GM18508 (cell line): ENCODE data around the gene ACIN1.
"Not testable (repeated sequence)": the region's sequence is repeated elsewhere in the genome, so short reads cannot be mapped to it uniquely, and the experiment has no call there.

Source experiments
- ATAC-seq: cut with Tn5 transposase; IDR thresholded peaks from one replicate; pipeline ENCODE4 v1.9.1; 2021; ENCODE audit warnings: moderate number of reproducible peaks; ENCODE audit not compliant: insufficient read depth, unreplicated experiment

ACIN1 gene

DNA sequence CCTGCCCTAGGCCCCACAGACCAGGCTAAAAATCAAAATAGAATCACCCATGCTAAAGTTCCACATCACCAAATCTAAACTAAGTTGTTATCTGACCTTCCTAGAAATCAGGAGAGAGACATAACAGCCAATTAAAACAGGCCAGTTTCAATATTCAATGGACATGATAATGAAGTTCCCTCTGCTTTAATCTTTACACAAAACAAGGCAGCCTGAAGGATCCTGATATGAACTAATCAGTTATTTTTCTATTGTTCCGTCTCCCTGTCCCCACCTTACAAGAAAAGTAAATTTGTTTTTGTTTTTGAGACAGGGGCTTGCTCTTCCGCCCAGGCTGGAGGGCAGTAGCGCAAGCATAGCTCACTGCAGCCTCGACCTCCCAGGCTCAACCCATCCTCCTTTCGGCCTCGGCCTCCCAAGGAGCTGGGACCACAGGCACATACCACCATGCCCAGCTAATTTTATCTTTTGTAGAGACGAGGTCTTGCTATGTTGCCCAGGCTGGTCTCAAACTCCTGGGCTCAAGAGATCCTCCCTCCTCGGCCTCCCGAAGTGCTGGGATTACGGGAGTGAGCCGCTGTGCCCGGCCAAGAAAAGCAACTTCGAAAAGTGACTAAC, 29.5 kb upstream of the ACIN1 start:
- no peak for ATAC-seq

DNA sequence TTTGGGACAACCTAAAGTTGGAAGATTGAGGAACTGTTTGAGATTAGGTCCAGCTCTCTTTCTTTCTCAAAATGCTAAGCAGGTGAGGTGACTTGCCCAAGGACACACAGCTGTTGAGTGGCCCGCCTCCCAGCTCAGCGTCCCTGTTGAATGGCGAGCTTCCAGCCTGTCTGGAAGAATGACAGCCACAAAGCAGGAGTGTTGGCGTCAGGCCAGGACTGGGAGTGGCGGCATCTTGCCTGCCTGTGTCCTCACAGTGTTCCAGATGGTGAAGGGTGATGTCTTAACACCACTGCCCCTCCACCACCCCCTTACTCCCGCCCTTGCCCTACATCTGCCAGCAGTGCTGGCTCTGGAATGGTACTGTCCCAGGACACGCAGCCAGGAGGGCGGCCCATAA, 28.5 kb upstream of the ACIN1 start:
- no peak for ATAC-seq

DNA sequence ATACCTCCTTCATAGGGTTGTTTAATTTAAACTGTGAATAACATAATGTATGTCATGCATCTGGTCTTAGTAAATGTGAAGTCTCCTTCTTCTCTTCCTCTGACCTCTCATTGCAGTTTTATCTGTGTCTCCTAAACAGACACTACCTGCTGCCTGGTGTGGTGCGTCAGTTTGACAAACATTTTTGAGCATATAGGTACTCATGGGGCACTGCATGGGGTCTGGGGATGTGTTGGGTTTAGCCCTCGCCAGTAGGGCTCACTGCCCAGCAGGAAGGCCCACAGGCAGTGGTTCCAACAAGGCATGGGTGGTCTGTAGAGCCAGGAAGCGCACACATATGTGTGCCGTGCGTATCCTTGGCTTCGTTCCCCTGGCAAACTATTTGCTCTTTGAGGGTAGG, 27.1 kb upstream of the ACIN1 start:
- ATAC-seq = no peak

DNA sequence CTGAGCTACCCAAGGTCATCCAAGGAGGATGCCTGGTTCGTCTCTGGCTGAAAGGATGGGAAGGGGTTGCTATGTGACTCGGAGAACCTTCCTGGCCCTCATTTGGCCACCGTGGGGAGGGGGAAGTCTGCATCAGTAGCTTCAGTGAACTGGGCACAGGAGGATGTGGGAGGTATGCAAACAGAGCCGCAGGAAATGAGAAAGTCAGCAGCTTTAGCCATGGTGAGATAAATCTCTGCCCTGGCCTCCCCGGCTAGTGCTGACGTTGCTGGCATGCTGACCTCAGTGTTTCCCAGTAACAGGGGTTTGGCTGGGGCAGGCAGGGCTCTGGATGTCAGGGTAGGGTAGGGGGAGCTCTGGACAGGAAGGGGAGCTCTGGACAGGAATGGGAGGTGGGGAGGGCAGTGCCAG, 26.4 kb upstream of the ACIN1 start:
- no peak for ATAC-seq

DNA sequence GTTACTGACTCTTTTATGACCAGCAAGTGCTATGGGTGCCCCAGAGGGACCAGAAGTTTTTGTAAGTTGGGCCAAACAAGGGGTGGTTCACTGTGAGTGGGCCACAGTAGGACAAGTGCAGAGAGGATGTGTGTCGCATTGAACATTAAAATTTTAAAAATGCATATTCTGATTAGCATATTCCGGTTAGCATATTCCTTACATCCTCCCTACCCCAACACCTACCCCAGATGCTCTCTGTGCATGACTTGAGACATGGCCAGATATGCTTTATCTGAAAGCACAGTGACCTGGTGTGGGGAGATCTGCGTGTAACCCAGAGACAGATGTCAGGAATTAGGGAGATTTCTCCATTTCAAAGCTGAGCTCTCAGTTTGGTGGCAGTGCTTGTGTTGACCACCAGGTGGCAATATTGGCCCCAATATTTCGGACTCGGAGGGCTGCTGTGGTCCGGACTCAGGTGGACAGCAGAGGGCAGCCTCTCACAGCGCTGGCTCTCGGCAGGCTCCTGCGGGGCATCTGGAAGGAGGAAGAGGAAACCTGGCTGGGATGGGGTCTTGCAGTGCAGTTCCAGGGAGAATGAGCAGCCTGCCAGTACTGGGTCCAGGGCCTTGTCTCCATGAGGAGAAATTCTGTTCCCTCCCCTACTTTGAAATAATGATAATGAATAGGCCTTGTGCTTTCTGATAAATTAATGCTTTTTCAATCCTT, 25.8 kb upstream of the ACIN1 start:
- no peak for ATAC-seq

DNA sequence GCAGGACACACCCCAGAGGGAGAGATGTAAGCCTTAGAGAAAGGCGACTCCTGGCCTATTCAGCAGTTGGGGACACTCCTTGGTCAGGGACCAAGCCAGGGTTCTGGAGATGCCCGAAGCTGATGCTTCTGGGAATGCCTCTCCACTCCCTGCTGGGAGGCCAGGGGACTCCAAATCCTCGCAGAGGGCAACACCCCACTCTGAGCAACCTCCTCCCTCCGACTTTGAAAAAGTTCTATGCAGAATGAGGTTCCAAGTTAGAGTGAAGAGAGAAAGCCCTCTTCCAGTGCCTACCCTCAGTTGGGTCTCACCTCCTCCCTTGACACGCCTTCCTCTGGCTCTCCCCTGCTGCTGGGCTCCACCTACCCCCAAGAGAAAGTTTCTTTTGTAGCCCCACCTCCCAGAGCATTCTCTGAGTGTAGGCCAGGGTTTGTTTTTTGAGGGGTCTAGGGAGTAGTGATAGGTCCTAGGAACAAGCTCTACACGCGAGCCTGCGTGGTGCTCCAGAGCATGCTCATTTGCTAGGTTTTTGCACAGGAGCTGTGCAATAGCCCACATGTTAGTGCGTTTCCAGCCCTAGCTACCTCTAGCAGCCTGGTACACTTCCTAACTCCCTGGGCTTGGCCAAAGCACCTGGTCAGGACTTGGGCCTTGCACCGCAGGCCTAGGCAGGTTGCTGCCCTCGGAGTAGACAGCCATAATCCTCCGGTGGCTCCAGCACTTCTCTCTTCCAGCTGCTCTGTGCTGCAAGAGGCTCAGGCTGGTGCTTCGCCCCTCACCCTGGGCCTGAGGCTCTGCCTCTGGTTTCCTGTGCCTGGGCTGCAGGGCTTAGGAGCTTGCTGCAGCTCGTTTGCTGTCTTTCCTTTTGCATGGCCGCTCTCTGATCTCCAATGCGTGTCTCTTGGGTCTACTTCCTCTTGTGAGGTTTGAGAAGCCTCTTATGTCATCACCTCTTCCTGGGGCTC, 24.7 kb upstream of the ACIN1 start:
- ATAC-seq = no peak

DNA sequence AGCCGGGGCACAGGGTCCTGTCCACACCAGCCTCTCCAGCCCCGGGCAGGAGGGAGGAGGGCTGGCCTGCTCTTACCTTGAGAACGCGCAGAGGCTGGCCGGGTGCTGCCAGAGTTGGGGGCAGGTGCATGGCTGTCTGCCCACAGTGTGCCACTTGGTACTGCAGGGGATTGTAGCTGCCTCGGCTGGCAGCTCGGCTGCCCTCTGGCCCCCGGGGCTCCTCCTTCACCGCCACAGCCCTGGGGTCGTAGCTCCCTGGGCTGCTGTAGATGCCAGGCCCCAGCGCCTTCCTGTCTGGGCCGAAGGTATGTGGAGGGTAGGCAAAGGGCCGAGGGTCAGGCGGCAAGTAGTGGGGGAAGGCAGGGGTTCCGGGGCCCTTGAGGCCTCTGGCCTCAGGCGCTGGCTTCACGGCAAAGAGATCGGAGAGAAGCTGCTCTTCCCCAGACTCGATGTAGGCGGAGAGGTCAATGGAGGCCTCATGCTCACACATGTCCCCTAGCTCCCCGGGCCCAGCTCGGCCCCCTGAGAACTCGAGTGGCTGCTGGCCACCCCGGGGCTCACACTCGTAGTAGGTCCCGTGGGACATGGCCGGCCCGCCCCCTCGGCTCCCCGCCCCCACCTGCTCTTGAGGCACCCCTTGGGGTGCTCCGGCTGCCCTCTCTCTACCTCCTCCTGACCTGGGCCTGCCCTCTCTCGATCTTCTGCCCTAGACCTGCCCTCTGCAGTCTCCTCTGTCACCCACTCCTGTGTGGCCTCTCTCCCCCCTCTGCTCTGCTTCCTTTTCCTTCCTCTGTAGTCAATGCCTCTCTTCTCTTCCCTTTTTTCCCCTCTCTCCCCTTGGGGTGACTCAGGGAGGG, 23.8 kb upstream of the ACIN1 start, which contains the start of gene CEBPE:
TSS of gene CEBPE (minus strand) at position 750 of the 857 bp plus-strand sequence. CDS start at position 586, 164 bp downstream.
- no peak for ATAC-seq

DNA sequence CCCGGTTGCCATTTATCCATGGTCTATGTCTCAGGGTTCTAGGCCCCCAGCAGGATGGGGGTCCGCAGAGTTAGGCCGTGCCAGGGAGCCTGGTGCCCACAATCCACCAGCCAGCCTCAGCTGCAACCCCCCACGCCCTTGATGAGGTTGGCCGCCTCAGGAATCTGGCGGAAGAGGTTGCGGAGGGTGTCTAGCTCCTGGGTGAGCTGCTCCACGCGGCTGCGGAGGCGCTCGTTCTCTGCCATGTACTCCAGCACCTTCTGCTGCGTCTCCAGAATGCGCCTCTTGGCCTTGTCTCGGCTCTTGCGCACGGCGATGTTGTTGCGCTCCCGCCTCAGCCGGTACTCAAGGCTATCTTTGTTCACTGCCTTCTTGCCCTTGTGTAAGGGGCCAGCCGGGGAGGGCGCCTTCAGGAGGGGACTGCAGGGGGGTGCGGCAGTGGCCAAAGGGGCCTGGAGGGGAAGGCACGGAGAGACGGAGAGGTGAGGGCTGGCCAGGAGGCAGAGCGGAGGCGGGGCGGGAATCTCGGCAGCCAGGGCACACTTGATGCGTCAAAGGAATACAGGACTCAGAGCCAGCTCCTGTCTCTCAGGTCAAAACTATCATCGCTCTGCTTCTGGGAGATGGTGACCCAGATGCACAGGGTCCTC, 22.6 kb upstream of the ACIN1 start:
- no peak for ATAC-seq

DNA sequence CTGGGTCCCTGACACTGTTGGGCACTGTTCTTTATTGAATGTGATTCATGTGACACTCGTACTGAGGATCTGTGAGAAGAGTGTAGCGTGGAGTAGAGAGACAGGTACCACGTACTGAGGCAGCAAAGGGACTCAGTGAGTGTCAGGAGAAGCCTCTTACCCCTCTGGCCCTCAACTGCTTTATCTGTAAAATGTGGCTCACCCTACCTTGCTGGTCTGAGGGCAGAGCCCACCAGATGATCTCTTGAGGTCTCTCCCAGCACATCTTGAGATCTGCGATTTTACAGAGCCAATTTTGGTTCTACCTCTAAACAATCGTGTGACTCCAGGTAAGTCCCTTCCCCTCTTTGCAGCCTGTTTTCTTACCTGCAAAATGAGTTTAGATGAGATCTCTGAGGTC, 21.0 kb upstream of the ACIN1 start:
- ATAC-seq = no peak

DNA sequence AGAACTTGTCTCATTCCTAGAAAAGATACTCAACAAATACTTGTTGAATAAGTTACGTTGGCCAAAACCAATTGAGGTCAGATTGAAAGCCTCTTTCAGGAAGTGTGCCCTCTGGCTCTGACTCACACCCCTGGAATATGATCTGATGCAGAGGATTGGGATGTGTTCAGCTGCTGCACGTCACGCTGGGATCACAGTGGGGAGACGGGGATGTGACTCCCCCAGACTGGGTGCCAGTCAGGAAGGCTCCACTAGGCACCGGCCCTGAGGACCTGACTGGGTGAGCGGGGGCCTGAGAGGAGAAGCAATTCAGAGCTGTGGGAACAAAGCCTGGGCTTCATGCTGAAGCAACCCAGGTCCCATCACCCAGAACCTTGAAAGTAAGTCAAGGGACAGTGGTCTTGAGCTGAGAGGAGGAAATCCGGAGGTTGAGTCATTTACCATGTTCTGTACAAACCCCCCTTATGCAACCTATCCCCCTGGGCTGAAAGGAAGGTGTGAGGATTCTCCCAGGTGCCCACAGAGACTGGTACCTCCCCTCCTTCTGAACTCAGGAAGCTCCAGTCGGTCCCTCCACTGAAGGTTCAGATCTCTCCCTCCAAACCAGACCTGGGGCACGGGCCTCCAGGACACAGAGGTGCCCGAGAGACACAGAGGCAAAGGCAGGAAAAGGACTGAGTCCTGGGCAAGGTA, 20.2 kb upstream of the ACIN1 start:
- no peak for ATAC-seq

DNA sequence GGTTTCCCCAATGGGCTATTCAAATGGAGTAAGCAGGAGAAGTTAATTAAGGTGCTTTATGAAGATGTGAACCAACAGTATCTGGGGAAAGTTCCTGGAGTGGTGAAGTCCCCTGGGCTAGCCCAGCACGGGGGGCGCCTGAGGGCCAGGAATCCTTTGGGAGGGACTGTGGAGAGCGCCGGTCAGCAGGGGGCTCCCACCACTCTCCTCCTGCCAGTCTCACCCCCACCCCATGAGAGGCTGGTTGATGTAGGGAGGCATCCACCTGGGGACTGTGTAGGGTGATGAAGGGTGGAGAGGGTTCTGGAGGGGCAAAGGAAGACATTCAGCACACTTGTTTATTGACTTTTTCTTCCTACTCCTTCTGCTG, 19.7 kb upstream of the ACIN1 start:
- ATAC-seq = no peak

DNA sequence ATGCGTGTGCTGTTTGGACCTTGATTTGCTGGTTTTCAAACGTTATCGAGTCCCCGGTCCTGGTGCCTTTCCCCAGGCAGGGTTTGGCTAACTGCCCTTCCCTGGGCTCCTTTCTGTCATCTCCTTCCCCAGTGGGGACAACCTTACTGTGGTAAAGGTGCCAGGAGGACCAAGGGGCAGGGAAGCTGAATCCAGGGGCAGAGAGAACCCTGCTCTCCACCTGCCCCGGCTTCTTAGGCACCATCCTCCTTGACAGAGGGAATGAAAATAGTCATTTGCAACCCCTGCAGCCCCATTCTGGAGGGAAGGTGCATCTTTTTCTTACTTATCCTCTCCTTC, 19.2 kb upstream of the ACIN1 start:
- no peak for ATAC-seq

DNA sequence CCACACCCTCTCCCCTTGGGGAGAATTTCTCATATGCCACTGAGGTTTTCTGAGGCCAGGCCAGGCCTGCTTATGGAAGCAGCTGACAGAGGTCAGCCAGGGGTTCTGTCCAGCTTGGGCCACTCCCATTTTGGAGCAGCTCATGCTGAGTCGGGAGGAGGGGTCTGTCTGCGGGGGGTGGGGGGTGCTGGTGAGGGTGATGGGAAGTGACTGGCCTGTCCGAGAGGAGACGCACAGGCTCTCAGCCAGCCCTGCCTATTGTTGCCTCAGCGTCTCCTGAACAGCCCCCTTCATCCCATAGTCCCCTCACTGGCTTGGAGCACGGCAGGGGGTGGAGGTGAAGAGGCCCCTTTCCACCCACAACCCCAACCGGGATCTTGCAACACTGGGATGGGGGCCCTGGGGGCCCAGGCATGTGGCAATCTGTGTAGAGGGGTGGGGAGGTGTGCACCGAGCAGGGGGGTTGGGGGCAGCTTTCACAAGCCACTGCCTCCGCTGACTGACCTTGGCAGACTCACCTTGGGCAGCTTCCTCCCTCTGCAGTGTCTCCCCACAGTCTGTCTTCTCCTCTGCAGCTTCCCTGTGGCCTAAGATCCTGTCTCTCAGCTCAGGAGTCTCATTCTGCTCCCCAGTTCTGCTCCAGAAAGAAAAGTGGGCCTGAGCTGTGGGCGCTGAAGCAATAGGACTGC, 18.6 kb upstream of the ACIN1 start:
- no peak for ATAC-seq

DNA sequence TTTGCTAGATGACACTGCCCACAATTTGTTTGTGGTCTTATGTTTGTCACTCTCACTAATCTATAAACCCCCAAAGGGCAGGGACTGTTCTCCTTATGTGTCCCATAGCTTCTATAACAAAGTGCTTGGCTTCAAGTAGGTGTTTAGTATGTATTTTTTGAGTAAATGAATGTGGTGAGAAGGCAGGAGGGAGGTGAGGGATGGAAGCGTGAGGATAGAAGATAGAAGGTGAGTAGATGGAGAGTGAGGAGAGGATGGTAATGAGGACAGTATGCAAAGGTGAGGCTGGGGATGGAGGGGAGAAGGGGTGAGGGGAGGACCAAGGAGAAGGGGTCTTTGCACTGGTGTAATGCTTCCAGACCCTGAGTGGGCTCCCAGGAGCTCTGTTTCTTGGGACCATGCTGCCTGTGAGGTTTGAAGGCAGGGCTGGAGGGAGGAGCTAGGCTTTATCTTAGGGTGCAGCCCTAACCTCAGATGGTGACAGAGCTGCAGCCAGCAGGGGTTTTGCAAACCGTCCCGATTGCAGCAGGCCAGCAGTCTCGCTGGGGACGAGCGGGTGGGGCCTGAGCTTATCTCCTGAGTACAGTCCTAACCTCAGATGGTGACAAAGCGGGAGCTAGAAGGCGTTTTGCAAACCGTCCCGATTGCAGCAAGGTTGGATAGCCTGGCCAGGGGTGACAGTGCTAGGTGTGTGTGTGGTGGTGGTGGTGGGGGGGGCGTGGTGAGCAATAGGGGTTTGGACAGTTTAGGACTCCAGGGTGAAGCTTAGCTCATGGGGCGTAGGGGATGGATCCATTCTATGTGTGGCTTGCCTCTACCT, 17.6 kb upstream of the ACIN1 start:
- no peak for ATAC-seq

DNA sequence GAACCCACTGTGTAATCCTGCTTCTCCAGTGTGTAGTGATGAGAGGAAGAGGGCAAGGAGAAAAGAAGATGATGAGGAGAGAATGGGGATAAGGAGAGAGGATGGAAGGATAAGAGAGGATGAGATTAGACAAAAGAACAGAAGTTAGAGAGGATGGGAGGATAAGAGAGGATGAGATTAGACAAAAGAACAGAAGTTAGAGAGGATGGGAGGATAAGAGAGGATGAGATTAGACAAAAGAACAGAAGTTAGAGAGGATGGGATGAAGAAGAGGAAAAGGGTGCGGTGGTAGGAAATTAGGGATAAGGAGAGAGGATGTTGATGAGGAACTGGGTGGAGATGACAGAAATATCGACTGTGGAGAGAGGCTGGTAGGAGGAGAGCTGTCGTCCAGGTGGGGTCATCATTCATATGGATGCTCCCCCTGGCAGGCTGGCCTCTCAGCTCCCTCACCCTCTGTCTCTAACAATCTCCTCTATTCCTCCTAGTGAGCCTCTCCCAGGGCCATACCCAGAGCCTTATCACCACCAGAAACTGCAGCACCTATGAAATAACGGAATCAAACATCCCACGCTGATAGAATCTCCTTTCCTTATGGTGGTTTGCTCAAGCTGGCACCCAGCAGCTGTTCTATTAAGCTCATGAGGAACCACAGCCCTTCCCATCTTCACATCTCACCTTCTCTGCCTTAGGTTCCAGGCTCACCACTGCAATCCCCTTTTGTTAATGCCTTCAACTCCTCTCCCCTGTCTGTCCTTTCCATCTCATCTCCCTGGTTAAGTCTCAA, 15.8 kb upstream of the ACIN1 start:
- no peak for ATAC-seq

DNA sequence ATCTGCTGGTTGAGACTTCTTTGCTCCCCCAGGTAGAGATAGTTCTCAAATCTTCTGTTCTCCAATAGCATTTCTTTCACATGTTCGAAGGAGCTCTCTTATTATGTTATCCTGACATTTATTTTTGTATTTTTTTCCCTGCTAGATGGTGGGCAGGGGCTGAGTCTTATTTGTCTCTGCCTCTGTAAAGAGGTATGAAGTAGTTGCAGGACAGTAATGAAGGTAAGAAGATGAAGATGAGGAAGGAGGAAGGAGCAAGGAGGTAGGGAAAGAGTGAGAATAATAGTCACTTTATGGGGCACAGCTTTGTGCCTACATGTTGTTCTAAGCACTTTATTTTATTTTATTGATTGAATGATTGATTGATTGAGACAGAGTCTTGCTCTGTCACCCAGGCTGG, 14.8 kb upstream of the ACIN1 start:
- ATAC-seq = no peak

DNA sequence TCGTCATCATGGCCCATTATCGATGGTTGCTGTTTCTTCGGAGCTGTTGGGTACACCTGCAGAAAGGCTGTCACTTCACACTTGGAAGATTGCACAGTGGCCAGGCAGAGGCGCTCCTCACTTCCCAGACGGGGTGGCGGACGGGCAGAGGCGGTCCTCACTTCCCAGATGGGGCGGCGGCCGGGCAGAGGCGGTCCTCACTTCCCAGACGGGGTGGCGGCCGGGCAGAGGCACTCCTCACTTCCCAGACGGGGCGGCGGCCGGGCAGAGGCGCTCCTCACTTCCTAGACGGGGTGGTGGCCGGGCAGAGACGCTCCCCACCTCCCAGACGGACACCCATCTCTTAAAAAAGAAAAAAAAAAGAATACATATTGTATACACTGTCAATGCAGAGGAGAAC, 13.2 kb upstream of the ACIN1 start:
- not testable (repeated sequence) for ATAC-seq
